HepG2 (cell line): ENCODE results near the gene CDK5RAP2. TPM values are rescaled to one million over a fixed set of nuclear protein-coding genes. Genes with fewer than 3 reads are reported as not detected.
"Not testable (repeated sequence)": the region's sequence is repeated elsewhere in the genome, so short reads cannot be mapped to it uniquely, and the experiment has no call there.

ENCODE experiments used
- ATAC-seq: fragments of 200-7000 bp; cut with Tn5 transposase; 3 replicates; pipeline ENCODE4 v1.9.1; 2020; ENCODE audit warnings: mild to moderate bottlenecking, moderate library complexity
- BruUV-seq: library from RNA; stranded (reverse); fragments of 400-500 nt; replicated peaks from 2 replicates; lab custom pipeline; 2021; lab: Mats Ljungman, UMichigan
- CTCF ChIA-PET: fragments of 300-600 bp; formaldehyde crosslinking; extraction: SDS; loops from one replicate; lab custom pipeline; 2021; ENCODE audit warnings: low total read pairs, inconsistent platforms, low intra/inter-chr PET ratio; lab: Yijun Ruan, JAX
- POLR2A ChIA-PET: fragments of 350-600 bp; sonication (Branson Sonifier 250); formaldehyde crosslinking; loops from one replicate; lab custom pipeline; 2020; ENCODE audit warnings: antibody characterized with exemption, inconsistent platforms; lab: Yijun Ruan, JAX
- DNase-seq: peaks from one replicate; pipeline ENCODE4 v3.0.0-alpha.2; 2015; ENCODE audit warnings: low spot score
- FAIRE-seq: peaks from 3 replicates; lab custom pipeline; 2011; peaks lifted over from hg19 to GRCh38; lab: Jason Lieb, UNC
- H2AFZ ChIP-seq: one replicate; pipeline ENCODE4 v1.6.1; 2011; ENCODE audit warnings: low read length, inconsistent platforms
- H3K27ac ChIP-seq: fragments of 300-600 bp; 3 replicates; pipeline ENCODE4 v1.8.0; 2011; ENCODE audit warnings: mixed run types, mild to moderate bottlenecking, mixed read lengths, low read length, inconsistent platforms; ENCODE audit not compliant: insufficient read depth; ENCODE audit errors: extremely low read length
- H3K27me3 ChIP-seq, 2 experiments: fragments of 200-600 bp in 1 of 2; 2 replicates in 1 of 2; 3 replicates in 1 of 2; pipeline versions ENCODE4 v1.6.0 to v1.8.0; 2011; ENCODE audit warnings: low read length in 2 of 2, mild to moderate bottlenecking in 2 of 2, moderate library complexity in 2 of 2, inconsistent platforms in 1 of 2; ENCODE audit not compliant: insufficient read depth in 2 of 2, control insufficient read depth in 1 of 2
- H3K36me3 ChIP-seq, 2 experiments: fragments of 200-600 bp in 1 of 2; replicated peaks in 1 of 2; 2 replicates in 1 of 2; 3 replicates in 1 of 2; pipeline versions ENCODE4 v1.5.1 to v1.8.0; 2011; ENCODE audit warnings: low read length in 2 of 2, inconsistent platforms in 1 of 2; ENCODE audit not compliant: insufficient read depth in 2 of 2, control insufficient read depth in 1 of 2
- H3K4me1 ChIP-seq: 2 replicates; pipeline ENCODE4 v1.5.1; 2012; ENCODE audit warnings: low read length, inconsistent platforms; ENCODE audit not compliant: insufficient read depth
- H3K4me2 ChIP-seq: 2 replicates; pipeline ENCODE4 v1.6.0; 2011; ENCODE audit warnings: low read depth, low read length, inconsistent platforms
- H3K4me3 ChIP-seq, 3 experiments: fragments of 200-600 bp in 1 of 3; sonication (generic), shearing (Covaris generic) in 1 of 3; replicated peaks in 1 of 3; 2 replicates each; pipeline ENCODE4 v1.5.1; 2011 to 2016; ENCODE audit warnings: low read length in 3 of 3, inconsistent platforms in 2 of 3, low read depth in 2 of 3, mild to moderate bottlenecking in 2 of 3, control low read depth in 1 of 3, mixed read lengths in 1 of 3; ENCODE audit not compliant: insufficient read depth in 1 of 3
- H3K79me2 ChIP-seq: one replicate; pipeline ENCODE4 v1.6.1; 2011; ENCODE audit warnings: low read length, inconsistent platforms; ENCODE audit not compliant: insufficient read depth
- H3K9ac ChIP-seq: 2 replicates; pipeline ENCODE4 v1.6.0; 2011; ENCODE audit warnings: mild to moderate bottlenecking, low read depth, low read length, inconsistent platforms; ENCODE audit not compliant: insufficient read depth
- H3K9me3 ChIP-seq: 2 replicates; pipeline ENCODE4 v1.5.1; 2012; ENCODE audit warnings: mild to moderate bottlenecking, low read length
- H4K20me1 ChIP-seq: 2 replicates; pipeline ENCODE4 v1.6.0; 2011; ENCODE audit warnings: inconsistent platforms, mild to moderate bottlenecking, low read length, moderate library complexity; ENCODE audit not compliant: insufficient read depth
- FOSL2 ChIP-seq: sonication (generic); formaldehyde crosslinking; IDR thresholded peaks from 2 replicates; pipeline ENCODE4 v1.4.0; 2020; ENCODE audit warnings: missing genetic modification reagents
- MXI1 ChIP-seq: IDR thresholded peaks from 3 replicates; pipeline ENCODE4 v1.6.1; 2012; ENCODE audit warnings: low read depth, low read length, inconsistent platforms, borderline replicate concordance
- MZF1 ChIP-seq: sonication (generic); formaldehyde crosslinking; IDR thresholded peaks from 2 replicates; pipeline ENCODE4 v1.8.1; 2023; ENCODE audit warnings: mild to moderate bottlenecking, missing genetic modification reagents, borderline replicate concordance
- WGBS: methylation state at CpG from one replicate; pipeline ENCODE4 v1.1.6; 2017; ENCODE audit warnings: low lambda C conversion rate; 5-methylcytosine and 5-hydroxymethylcytosine counted together
- in situ Hi-C: cut with HindIII; loops from 2 replicates; pipeline ENCODE4 v1.10.0; 2017; ENCODE audit warnings: low pct_unique_long_range_greater_than_20kb; ENCODE audit not compliant: extremely low pct_ligation_motif_present
- intact Hi-C: fragments of 100-400 bp; cut with micrococcal nuclease; formaldehyde crosslinking; loops from one replicate; pipeline ENCODE4 v1.10.0; 2022; ENCODE audit not compliant: unreplicated experiment
- polyA plus RNA-seq, 8 experiments: library from polyadenylated mRNA; depleted of rRNA in 3 of 8; stranded (reverse) in 7 of 8; unstranded in 1 of 8; fragments of >200 nt; fragmentation: Illumina TruSeq in 4 of 8; extraction: Trizol in 4 of 8; gene quantifications; 2 replicates each; pipeline versions ENCODE4 v1.2.1 to v1.2.3, GENCODE V29; 2011 to 2016; ENCODE audit warnings: low read depth in 4 of 8, missing spikeins in 1 of 8, mixed read lengths in 1 of 8; ENCODE audit not compliant: insufficient read depth in 1 of 8
- total RNA-seq, 5 experiments: library from RNA; depleted of rRNA; stranded (reverse); fragments of >200 nt; fragmentation: Illumina TruSeq; extraction: Trizol; gene quantifications; 2 replicates each; pipeline ENCODE4 v1.2.3, GENCODE V29; 2016; ENCODE audit warnings: low read depth in 1 of 5
- TF ChIP-seq, protein P1 (sequence below): sonication (generic); formaldehyde crosslinking; IDR thresholded peaks from 2 replicates; pipeline ENCODE4 v1.5.0; 2020; ENCODE audit warnings: mild to moderate bottlenecking, missing genetic modification reagents, borderline replicate concordance
- TF ChIP-seq, protein P2 (sequence below): fragments of 450-650 bp; IDR thresholded peaks from 2 replicates; pipeline ENCODE4 v1.6.1; 2017

The CDK5RAP2 gene
- total and polyA plus RNA-seq, 2 of the 13 experiments (the other 11 are each of a cell fraction or from before 2014, with no cell fraction given): 31.8 to 42.2 TPM

DNA sequence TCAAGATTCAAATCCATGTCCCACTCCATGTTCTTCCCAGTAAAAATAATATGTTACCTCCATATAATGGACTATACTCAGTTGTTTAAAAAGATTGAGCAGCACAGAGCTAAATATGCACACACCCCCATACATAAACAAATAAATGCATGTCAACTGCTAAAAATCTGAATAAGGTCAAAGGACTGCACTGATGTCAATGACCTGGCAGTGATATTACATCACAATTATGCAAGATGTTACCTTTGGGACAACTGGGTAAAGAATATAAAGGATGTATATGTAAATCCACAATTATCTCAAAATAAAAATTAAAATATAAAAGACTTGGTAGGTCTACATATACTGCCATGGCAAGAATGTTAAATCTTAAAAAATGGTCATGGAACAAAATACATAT, 57.9 kb downstream of the CDK5RAP2 start (continued):
- TF ChIP-seq, protein P1, sequence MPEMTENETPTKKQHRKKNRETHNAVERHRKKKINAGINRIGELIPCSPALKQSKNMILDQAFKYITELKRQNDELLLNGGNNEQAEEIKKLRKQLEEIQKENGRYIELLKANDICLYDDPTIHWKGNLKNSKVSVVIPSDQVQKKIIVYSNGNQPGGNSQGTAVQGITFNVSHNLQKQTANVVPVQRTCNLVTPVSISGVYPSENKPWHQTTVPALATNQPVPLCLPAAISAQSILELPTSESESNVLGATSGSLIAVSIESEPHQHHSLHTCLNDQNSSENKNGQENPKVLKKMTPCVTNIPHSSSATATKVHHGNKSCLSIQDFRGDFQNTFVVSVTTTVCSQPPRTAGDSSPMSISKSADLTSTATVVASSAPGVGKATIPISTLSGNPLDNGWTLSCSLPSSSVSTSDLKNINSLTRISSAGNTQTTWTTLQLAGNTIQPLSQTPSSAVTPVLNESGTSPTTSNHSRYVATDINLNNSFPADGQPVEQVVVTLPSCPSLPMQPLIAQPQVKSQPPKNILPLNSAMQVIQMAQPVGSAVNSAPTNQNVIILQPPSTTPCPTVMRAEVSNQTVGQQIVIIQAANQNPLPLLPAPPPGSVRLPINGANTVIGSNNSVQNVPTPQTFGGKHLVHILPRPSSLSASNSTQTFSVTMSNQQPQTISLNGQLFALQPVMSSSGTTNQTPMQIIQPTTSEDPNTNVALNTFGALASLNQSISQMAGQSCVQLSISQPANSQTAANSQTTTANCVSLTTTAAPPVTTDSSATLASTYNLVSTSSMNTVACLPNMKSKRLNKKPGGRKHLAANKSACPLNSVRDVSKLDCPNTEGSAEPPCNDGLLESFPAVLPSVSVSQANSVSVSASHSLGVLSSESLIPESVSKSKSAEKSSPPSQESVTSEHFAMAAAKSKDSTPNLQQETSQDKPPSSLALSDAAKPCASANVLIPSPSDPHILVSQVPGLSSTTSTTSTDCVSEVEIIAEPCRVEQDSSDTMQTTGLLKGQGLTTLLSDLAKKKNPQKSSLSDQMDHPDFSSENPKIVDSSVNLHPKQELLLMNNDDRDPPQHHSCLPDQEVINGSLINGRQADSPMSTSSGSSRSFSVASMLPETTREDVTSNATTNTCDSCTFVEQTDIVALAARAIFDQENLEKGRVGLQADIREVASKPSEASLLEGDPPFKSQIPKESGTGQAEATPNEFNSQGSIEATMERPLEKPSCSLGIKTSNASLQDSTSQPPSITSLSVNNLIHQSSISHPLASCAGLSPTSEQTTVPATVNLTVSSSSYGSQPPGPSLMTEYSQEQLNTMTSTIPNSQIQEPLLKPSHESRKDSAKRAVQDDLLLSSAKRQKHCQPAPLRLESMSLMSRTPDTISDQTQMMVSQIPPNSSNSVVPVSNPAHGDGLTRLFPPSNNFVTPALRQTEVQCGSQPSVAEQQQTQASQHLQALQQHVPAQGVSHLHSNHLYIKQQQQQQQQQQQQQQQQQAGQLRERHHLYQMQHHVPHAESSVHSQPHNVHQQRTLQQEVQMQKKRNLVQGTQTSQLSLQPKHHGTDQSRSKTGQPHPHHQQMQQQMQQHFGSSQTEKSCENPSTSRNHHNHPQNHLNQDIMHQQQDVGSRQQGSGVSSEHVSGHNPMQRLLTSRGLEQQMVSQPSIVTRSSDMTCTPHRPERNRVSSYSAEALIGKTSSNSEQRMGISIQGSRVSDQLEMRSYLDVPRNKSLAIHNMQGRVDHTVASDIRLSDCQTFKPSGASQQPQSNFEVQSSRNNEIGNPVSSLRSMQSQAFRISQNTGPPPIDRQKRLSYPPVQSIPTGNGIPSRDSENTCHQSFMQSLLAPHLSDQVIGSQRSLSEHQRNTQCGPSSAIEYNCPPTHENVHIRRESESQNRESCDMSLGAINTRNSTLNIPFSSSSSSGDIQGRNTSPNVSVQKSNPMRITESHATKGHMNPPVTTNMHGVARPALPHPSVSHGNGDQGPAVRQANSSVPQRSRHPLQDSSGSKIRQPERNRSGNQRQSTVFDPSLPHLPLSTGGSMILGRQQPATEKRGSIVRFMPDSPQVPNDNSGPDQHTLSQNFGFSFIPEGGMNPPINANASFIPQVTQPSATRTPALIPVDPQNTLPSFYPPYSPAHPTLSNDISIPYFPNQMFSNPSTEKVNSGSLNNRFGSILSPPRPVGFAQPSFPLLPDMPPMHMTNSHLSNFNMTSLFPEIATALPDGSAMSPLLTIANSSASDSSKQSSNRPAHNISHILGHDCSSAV (CRISPR knock-in tag): no peak
- TF ChIP-seq MZF1 (CRISPR knock-in tag): no peak

DNA sequence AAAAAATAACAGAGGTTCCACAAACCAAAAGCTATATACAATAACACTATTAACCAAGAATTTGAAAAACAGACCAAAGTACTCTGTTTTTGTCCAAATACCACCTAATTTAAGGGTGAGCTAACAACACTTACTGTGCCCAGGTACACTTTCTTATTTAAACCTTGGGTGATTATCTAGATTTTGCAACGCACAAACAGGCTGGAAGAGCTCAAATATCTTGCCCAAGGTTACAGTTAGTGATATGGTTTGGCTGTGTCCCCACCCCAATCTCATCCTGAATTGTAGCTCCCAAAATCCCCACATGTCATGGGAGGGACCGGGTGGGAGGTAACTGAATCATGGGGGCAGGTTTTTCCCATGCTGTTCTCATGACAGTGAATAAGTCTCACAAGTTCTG, 58.9 kb downstream of the CDK5RAP2 start:
- Histone ChIP-seq H3K9ac (no peak overlapping the region), H3K79me2 (no peaks in the 10 kb centered on the region), H3K4me1 (no peaks in the 10 kb centered on the region), H3K4me2 (no peak overlapping the region), H3K36me3 (peaks cover 21 to 73% of the 10 kb centered on the region in 2 experiments), H3K27me3 (no peaks in the 10 kb centered on the region), H3K9me3 (no peaks in the 10 kb centered on the region), H4K20me1 (no peaks in the 10 kb centered on the region), H3K27ac (no peak overlapping the region), H3K4me3 (no peak overlapping the region), H2AFZ (no peak overlapping the region)
- in situ Hi-C loops (no loop called here), intact Hi-C loops (no loop called here)
- CTCF ChIA-PET: no interaction called here
- FAIRE-seq (no peak), ATAC-seq (no peak), DNase-seq (no peak)
- no TSS peak for BruUV-seq
- 100% methylated on average over 2 of the region's 2 CpGs for WGBS
- POLR2A ChIA-PET: no interaction called here
- TF ChIP-seq, protein P2, sequence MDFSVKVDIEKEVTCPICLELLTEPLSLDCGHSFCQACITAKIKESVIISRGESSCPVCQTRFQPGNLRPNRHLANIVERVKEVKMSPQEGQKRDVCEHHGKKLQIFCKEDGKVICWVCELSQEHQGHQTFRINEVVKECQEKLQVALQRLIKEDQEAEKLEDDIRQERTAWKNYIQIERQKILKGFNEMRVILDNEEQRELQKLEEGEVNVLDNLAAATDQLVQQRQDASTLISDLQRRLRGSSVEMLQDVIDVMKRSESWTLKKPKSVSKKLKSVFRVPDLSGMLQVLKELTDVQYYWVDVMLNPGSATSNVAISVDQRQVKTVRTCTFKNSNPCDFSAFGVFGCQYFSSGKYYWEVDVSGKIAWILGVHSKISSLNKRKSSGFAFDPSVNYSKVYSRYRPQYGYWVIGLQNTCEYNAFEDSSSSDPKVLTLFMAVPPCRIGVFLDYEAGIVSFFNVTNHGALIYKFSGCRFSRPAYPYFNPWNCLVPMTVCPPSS: no peak
- no peak for TF ChIP-seq MXI1
- TF ChIP-seq FOSL2 (CRISPR knock-in tag): no peak
- TF ChIP-seq, all 625 proteins: peak for 0

DNA sequence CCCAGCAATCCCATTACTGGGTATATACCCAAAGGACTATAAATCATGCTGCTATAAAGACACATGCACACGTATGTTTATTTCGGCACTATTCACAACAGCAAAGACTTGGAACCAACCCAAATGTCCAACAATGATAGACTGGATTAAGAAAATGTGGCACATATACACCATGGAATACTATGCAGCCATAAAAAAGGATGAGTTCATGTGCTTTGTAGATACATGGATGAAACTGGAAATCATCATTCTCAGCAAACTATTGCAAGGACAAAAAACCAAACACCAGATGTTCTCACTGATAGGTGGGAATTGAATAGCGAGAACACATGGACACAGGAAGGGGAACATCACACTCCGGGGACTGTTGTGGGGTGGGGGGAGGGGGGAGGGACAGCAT, 64.0 kb downstream of the CDK5RAP2 start:
- H3K4me1 ChIP-seq, CTCF ChIA-PET, H2AFZ ChIP-seq, ATAC-seq, H3K79me2 ChIP-seq, H3K4me2 ChIP-seq, H3K9me3 ChIP-seq, POLR2A ChIA-PET, H3K27me3 ChIP-seq, BruUV-seq, DNase-seq, intact Hi-C loops, FAIRE-seq, H3K9ac ChIP-seq, H4K20me1 ChIP-seq, H3K4me3 ChIP-seq, in situ Hi-C loops, H3K27ac ChIP-seq: not testable (repeated sequence)
- WGBS: 90% methylated on average over 4 of the region's 4 CpGs
- H3K36me3 ChIP-seq: peaks cover 19 to 61% of the 10 kb centered on the region in 2 experiments; a peak in 4 of 5 replicates
